ENCODE measurements around the gene EFHB. TPM values are rescaled to one million over a fixed set of nuclear protein-coding genes. Genes with fewer than 3 reads are reported as not detected.

Gene EFHB
- total and polyA plus RNA-seq, 2 of the 13 experiments (the other 11 are each of a cell fraction or from before 2014, with no cell fraction given): 0.15 to 0.42 TPM

DNA sequence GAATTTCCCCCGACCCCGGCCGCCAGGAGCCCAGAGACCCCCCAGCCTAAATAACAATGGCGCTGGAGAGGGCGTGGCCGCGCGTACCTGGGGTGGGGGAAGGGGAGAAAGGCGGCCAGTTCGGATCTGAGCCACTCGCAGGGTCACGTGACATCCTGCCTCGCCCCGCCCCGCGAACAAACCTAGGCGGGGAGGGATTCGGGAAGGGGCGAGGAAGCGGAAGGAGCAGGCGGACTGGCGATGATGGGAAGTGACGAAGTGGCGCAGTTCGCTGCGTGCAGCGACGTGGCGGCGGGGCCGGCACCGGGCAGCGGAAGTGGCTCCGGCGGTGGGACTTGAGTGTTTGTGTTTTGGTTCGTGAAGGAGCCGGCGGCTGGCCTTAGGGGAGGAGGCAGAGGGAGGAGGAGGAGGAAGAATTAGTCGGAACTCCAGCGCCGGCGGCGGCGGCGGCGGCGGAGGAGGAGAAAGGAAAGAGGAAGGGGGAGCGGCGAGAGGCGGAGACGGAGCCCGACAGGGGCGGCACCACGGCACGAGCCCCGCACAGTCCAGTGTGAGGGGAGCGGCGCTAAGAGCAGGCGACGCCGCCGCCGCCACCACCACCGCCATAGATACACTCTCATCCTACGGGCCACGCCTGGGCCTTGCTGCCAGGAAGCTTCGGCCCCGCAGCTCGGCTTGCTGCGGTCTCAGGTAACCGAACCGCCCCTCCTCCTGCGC, 13.0 kb upstream of the EFHB start, which contains the start of gene RAB5A (continued):
- TF ChIP-seq ZBTB7A (CRISPR knock-in tag; IDR thresholded peaks at IDR 0.05) (no peak), ZNF136 (CRISPR knock-in tag; IDR thresholded peaks at IDR 0.05; ENCODE audit: low read depth) (no peak), ZNF510 (CRISPR knock-in tag; IDR thresholded peaks at IDR 0.05; ENCODE audit: low read depth) (0 out of 2 replicates have a peak, but pooled peaks have one; percentile 44), RFX5 (IDR thresholded peaks at IDR 0.05; ENCODE audit: low read depth, low read length) (no peak), SP5 (CRISPR knock-in tag; IDR thresholded peaks at IDR 0.05; ENCODE audit: borderline replicate concordance, low read depth) (peak; percentile 93), AHDC1 (CRISPR knock-in tag; IDR thresholded peaks at IDR 0.05; ENCODE audit: borderline replicate concordance) (no peak), RXRA (CRISPR knock-in tag; IDR thresholded peaks at IDR 0.05) (peak; percentile 19; the same call in 1 of the 2 replicates), ZNF619 (CRISPR knock-in tag; IDR thresholded peaks at IDR 0.05) (no peak), NCOR1 (IDR thresholded peaks at IDR 0.05; ENCODE audit: borderline replicate concordance, low read length) (no peak; the same call in 1 of the 2 replicates), SAP130 (CRISPR knock-in tag; IDR thresholded peaks at IDR 0.05; ENCODE audit: low read depth) (peak; percentile 91), SSRP1 (CRISPR knock-in tag; IDR thresholded peaks at IDR 0.05) (no peak), ZNF792 (CRISPR knock-in tag; IDR thresholded peaks at IDR 0.05) (no peak; the same call in 1 of the 2 replicates), MBD4 (IDR thresholded peaks at IDR 0.05; ENCODE audit: borderline replicate concordance, low read length) (no peak), FOXA3 (CRISPR knock-in tag; IDR thresholded peaks at IDR 0.05) (peak; percentile 74), RBM22 (optimal IDR thresholded peaks at IDR 0.05; ENCODE audit: low read length) (no peak), HOXA7 (CRISPR knock-in tag; IDR thresholded peaks at IDR 0.05) (no peak), RARA (CRISPR knock-in tag; IDR thresholded peaks at IDR 0.05) (peak; percentile 11; the same call in 1 of the 2 replicates)
- TF ChIP-seq, protein P1, sequence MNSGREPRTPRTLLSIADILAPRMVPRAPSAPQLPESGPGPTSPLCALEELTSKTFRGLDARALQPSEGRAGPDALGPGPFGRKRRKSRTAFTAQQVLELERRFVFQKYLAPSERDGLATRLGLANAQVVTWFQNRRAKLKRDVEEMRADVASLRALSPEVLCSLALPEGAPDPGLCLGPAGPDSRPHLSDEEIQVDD (CRISPR knock-in tag; IDR thresholded peaks at IDR 0.05; ENCODE audit: borderline replicate concordance): 0 out of 2 replicates have a peak, but pooled peaks have one; percentile 54
- TF ChIP-seq, protein P2, sequence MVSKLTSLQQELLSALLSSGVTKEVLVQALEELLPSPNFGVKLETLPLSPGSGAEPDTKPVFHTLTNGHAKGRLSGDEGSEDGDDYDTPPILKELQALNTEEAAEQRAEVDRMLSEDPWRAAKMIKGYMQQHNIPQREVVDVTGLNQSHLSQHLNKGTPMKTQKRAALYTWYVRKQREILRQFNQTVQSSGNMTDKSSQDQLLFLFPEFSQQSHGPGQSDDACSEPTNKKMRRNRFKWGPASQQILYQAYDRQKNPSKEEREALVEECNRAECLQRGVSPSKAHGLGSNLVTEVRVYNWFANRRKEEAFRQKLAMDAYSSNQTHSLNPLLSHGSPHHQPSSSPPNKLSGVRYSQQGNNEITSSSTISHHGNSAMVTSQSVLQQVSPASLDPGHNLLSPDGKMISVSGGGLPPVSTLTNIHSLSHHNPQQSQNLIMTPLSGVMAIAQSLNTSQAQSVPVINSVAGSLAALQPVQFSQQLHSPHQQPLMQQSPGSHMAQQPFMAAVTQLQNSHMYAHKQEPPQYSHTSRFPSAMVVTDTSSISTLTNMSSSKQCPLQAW (CRISPR knock-in tag; IDR thresholded peaks at IDR 0.05): peak; percentile 87
- TF ChIP-seq, protein P3, sequence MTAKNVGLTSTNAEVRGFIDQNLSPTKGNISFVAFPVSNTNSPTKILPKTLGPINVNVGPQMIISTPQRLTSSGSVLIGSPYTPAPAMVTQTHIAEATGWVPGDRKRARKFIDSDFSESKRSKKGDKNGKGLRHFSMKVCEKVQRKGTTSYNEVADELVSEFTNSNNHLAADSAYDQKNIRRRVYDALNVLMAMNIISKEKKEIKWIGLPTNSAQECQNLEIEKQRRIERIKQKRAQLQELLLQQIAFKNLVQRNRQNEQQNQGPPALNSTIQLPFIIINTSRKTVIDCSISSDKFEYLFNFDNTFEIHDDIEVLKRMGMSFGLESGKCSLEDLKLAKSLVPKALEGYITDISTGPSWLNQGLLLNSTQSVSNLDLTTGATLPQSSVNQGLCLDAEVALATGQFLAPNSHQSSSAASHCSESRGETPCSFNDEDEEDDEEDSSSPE (CRISPR knock-in tag; IDR thresholded peaks at IDR 0.05): peak; percentile 81

Data from HepG2 (cell line).